SHP77 (cell line): ENCODE measurements around the gene PLSCR1.
"Not testable (repeated sequence)": the region's sequence is repeated elsewhere in the genome, so short reads cannot be mapped to it uniquely, and the experiment has no call there.

Source experiments
- DNase-seq, 2 experiments: peaks; one replicate each; lab custom pipeline; 2025; lab: John Stamatoyannopoulos, UW

PLSCR1 gene

DNA sequence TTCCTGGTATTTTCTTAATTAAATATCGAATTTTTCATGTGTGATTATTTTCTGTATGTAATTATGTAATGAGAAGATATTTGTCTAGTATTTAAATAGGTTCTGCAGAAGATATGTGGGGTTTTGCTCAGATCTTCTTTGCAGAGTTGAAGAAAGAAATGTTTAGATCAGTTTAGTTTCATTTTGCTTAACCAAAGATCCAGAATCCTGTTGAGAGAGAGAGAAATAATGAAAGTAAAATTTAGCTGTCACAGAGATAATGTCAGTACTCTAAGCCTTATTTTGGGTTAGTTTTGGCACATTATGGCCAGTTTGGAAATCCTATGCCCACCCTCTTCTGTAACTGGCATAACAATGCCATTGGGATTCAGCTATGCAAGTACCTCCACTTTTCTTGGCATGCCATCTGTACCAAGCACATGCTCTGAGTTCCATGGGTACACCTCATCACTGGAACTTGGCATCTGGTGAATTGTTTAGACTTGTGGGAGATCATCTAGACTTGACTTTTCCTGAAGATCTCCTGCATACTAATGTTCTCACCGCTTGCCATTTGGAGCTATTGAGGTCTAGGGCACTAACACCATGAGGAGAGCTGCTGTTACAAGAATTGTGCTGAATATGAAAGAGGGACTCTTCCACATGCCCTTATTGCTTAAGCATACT is 30.9 kb downstream of the PLSCR1 start:
- no peak for DNase-seq

DNA sequence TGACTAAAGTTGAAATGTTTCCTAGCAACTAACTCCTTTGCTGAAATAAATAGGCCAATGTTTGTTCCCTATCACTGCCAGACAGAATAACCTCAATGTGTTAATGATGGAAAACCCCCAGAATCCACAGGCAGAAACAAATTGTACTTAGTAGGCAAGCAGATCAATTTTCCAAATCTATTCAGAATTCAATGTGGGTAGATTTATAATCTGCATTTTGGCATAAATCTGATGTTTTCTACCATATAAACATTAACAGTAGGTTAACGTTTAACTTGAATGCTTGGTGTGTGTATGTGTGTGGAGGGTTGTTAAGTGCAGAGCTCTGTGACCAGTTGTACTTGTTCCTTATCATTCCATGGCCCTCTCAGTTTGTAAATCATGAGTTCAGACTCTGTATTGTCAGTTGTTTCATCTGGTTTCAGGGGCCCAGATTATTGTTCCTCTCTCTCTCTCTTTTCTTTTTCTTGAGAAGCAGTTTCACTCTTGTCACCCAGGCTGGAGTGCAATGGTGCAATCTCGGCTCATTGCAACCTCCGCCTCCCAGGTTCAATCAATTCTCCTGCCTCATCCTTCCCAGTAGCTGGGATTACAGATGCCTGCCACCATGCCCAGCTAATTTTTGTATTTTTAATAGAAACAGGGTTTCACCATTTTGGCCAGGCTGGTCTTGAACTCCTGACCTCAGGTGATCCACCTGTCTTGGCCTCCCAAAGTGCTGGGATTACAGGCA is 32.8 kb downstream of the PLSCR1 start:
- no peak for DNase-seq

DNA sequence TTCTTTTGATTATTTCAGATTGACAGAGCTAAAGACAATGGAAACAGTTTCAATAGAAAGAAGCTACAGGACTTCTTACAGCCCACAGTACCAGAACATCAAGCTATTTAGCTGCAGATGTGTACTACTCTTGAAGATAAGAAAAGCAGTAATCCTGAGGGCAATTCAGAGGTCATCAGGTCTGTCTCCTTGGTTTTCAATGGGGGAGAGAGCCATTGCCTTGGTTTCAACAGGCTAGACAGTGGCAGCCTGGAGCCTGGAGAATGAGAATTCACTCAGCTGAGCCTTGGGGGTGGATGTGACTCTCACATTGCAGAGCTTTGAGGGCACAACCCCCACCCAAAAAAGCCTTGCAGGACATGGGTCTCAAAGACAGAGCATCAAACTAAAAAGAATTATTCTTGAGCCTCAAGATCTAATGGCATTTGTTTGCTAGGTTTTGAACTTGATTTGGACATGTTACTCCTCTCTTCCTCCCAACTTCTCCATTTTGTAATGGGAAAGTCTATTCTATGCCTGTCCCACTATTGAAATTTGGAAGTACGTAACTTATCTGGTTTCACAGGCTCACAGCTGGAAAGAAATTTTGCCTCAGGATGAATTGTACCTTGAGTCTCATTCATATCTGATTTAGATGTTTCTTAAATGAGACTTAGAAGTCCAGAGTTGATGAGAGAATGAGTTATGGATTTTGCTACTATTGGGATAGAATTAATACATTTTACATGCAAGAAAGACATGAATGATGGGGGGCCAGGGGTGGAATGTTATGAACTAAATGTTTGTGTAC is 36.9 kb downstream of the PLSCR1 start:
- DNase-seq: no peak

DNA sequence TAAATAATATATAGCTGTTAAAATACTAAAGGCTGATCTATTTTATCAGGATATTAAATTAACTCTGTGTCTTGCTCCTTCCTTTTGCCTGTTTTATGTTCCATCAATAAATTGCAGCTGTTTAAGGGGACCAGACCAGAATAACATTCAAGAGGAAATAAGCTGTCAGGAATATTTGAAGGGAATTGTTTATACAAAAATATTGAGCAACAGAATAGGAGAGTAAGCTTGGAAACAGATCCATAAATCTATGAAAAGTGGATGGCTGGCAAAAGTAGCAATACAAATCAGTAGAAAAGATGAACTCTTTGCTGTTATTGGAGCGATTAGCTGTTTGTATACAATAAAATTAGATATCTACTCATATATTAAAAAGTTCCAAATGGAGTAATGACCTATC is 38.9 kb downstream of the PLSCR1 start:
- no peak for DNase-seq

DNA sequence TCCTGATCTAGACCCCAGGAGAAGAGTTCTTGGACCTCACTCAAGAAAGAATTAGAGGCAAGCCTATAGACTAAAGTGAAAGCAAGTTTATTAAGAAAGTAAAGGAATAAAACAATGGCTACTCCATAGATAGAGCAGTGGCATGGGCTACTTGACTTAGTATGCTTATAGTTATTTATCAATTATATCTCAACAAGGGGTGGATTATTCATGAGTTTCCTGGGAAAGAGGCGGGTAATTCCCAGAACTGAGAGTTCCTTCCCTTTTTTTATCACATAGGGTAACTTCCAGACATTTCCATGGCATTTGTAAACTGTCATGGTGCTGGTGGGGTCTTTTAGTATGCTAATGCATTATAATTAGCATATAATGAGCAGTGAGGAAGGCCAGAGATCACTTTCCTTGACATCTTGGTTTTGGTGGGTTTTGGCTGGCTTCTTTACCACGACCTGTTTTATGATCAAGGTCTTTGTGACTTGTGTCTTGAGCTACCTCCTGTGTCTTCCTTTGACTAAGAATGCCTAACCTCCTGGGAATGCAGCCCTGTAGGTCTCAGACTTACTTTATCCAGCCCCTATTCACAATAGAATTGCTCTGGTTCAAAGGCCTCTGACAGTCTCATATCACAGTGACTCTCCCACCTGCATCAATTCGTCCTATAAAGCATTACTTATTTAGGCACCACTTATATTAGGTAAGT is 39.8 kb downstream of the PLSCR1 start:
- no peak for DNase-seq

DNA sequence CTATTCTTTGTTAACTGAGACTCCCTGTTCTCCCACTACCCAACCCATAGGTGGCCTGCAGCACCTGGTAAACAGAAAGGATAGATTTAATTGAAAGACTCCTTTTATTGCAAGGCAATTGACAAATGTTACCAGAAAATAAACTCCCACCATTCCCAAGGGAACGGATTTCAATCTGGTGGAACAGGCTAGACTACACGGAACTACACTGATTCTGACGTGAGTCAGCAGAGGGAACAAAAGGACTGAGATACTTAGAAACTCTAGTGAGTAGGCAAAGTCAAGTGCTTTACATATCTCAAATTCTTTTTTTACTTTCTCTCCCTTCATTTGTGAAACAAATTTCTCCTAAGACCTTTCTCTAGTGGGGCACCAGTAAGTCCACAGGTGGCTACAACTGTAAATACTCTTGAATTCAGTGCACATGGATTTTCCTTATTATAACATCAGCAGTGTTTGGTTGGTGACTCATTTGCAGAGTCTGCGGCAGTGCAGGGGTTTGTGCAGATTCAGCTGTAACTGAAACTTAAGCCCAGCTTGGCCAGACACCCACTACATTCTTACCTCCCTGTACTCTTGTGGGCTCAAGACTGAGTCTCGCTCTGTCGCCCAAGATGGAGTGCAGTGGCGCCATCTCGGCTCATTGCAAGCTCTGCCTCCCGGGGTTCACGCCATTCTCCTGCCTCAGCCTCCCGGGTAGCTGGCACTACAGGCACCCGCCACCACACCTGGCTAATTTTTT is 40.8 kb downstream of the PLSCR1 start:
- DNase-seq: peak; percentile 6 to 14

DNA sequence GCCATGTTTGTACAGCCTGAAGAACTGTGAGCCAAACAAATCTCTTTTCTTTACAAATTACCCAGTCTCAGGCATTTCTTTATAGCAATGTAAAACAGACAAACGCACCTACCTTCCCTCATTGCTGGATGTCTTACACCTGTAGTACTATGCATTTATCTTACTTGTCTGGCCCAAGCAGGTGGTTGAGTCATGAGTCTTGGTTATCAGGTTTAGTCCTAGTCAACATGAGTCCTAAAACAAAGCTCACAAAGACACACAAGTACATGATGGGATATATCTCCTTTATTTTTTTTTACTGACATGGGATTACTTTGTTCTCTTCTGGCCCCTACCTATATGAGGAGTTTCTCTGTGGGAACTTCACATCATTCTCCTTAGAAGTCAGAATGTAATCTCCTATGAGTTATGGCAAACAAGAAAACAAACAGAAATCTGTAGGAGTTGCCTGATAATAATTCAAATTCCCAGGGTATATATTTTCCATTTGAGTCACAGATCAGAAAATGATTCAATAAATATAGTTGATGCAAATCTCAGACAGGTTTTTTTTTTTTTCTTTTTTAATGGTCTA is 41.4 kb downstream of the PLSCR1 start:
- DNase-seq: no peak

DNA sequence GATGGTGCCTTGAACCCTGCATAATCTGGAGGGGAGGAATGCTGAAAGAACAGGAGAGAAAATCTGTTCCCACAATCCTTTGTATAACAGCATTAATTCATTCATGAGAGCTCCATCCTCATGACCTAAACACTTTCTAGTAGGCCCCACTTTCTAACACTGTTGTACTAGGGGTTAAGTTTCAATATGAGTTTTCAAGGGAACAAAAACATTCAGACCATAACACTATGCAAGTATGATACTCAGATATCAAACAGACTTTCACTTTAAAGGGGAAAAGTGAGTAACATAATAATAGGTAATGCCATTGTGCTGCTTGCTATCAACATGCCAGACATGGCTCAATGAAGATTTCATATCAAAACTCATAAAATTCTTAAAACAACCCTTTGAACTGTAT is 42.7 kb downstream of the PLSCR1 start:
- no peak for DNase-seq

DNA sequence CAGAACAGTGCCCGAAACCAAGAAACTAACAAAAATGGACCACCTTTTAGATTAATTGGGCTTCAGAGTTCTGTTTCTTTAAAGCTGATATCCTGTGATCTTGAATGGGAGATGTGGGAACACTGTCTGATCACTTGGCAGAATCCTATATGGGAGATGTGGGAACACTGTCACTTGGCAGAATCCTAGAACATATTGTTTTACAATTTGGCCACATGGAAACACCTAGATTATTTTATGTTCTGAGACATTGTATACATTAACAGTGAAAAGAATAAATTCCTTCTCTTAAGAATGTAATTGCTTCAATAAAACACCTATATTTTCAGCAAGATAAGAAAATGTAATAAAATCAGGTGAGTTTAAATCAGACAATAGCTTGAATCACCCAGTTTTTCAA is 44.7 kb downstream of the PLSCR1 start:
- no peak for DNase-seq

DNA sequence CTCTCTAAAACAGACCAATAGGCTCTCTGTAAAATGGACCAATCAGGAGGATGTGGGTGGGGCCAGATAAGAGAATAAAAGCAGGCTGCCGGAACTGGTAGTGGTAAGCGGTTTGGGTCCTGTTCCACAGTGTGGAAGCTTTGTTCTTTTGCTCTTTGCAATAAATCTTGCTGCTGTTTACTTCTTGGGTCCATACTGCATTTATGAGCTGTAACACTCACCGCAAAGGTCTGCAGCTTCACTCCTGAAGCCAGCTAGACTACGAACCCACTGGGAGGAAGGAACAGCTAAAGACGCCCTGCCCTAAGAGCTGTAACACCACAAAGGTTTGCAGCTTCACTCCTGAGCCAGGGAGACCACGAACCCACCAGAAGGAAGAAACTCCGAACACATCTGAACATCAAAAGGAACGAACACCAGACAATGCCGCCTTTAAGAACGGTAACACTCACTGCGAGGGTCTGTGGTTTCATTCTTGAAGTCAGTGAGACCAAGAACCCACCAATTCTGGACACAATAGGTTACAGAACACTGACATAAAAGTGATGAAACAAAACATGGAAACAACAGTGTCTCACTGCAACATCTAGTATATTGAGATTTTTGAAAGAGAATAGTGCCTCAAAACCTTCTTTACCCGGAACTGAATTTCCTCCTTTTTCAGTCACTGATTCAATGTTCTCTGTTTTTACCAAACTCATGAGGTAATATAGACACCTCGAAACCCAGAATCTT is 46.2 kb downstream of the PLSCR1 start:
- no peak for DNase-seq

DNA sequence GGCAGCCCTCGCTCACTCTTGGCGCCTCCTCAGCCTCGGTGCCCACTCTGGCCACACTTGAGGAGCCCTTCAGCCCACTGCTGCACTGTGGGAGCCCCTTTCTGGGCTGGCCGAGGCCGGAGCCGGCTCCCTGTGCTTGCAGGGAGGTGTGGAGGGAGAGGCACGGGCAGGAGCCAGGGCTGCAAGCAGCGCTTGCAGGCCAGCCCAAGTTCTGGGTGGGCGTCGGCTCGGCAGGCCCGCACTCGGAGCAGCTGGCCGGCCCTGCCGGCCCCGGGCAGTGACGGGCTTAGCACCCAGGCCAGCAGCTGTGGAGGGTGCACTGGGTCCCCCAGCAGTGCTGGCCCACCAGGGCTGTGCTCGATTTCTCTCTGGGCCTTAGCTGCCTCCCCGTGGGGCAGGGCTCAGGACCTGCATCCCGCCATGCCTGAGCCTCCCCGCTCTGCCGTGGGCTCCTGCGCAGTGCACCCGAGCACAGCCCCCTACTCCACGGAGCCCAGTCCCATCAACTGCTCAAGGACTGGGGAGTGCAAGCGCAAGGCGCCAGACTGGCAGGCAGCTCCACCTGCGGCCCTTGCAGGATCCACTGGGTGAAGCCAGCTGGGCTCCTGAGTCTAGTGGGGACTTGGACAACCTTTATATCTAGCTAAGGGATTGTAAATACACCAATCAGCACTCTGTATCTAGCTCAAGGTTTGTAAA is 47.1 kb downstream of the PLSCR1 start:
- DNase-seq: not testable (repeated sequence)

DNA sequence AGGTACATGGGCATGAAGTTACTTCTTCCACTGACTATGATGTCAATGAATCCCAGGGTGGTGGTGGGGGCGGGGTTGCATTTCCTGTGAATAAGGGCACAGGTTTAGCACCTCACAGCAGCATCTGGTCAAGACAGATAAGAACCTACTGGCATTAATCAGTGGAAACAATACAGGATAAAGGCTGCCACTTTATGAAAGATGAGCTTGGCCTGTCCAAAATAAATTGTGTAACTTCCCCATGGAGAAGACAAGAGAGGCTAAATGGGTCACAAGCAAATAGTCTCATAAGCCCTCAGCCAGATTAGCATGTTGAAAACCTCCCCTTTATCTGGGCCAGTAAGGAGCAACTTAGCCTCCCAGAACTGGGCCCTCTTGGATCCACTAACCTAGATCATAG is 47.7 kb downstream of the PLSCR1 start:
- no peak for DNase-seq

DNA sequence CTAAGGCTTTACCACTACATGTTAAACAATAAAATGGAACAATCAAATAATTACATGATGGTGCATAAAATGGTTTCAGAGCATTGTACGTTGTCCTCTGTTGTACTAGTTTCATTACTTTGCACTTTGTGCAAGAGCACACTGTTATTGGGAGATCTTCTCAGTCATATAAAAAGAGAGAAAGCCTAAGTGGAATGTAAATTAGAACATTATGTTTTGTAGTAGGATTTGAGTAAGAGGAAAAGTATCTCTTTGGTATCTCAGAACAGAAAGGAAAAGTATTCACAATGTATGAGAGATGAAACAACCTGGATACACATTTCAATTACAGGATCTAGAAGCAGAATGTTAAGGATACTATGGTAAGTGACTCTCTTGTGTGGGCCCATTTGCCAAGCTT is 48.2 kb downstream of the PLSCR1 start:
- DNase-seq: no peak

DNA sequence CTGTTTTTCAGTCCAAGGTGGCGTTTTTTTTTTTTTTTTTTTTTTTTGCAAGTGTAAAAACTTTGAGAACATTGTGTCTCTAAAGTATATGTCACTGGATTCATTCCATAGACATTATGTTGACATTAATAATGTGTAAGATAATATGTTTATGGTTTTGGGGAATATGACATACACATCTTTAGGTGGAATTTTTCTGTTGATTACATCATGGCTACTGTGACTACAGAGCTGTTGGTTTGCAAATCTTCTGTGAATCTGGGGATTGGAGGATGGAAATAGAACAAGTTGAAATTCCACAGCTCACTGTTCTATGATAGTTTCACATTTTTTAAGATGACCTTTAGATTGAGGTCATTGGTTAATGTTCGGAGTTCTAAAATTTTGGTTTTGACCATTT is 50.6 kb downstream of the PLSCR1 start:
- no peak for DNase-seq

DNA sequence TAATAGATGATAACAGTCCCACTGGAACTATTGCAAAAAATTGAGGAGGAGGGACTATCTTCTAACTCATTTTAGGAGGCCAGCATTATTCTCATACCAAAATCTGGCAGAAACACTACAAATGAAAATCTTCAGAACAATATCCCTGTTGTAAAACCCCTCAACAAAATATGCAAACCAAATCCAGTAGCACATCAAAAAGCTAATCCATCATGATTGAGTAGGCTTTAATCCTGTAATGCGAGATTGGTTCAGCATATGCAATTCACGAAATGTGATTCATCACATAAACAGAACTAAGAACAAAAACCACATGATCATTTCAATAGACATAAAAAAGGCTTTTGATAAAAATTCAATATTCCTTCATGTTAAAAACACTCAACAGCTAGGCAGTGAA is 51.2 kb downstream of the PLSCR1 start:
- DNase-seq: no peak

DNA sequence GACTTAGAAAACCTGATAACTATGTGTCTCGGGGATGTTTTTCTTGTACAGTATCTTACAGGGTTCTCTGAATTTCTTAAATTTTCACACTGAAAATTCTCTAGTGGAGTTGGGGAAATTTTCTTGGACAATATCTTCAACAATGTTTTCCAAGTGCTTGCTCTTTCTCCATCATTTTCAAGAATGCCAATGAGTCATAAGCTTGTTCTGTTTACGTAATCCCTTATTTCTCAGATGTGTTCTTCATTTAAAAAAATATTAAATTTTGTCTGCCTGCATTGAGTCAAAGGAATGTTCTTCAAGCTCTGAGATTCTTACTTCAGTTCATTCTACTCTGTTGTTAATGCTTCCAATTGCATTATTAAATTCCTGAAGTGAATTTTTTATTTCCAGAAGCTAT is 53.1 kb downstream of the PLSCR1 start:
- no peak for DNase-seq

DNA sequence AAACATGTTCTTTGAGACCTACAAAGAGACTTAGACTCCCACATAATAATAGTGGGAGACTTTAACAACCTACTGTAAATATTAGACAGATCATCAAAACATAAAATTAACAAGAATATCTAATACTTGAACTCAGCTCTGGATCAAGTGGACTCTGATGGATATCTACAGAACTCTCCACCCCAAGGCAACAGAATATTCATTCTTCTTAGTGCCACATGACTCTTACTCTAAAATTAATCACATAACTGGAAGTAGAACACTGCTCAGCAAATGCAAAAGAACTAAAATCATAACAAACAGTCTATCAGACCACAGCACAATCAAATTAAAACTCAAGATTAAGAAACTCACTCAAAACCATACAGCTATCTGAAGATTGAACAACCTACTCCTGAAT is 59.1 kb downstream of the PLSCR1 start:
- DNase-seq: no peak

DNA sequence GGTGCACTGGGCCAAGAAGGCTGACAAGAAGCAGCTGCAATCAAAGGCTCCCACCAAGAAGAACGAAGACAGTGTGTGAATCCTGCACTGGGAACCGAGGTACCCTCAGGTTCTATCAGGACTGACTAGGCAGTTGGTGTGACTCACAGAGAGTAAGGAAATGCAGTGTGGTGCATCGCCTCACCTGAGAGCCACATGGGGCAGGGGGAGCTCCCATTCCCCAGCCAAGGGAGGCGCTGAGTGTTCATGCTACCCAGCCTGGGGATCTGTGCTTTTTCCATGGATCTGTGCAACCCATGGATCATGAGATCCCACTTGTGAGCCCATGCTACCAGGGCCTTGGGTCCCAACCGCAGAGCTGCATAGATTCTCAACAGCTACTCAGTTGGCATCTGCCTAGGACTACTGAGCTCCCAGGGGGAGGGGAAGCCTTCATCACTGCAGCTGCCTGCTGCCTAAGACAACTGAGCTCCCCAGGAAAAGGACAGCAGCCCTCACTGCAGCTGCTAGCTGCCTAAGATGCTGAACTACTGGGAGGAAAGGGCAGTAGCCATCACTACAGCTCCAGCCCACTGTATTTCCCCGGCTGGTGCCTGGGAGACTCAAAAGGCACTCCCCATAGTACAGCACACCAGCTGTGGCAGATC is 68.2 kb downstream of the PLSCR1 start:
- DNase-seq: no peak

DNA sequence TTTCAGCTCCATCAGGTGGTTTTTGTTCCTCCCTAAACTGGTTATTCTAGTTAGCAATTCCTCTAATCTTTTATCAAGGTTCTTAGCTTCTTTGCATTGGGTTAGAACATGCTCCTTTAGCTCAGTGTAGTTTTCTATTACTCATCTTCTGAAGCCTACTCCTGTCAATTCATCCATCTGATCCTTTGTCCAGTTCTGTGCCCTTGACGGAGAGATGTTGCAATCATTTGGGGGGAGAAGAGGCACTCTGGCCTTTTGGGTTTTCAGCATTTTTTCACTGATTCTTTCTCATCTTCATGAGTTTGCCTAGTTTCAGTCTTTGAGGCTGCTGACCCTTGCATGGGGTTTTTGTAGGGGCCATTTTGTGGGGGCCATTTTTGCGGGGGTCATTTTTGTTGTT is 69.4 kb downstream of the PLSCR1 start:
- not testable (repeated sequence) for DNase-seq

DNA sequence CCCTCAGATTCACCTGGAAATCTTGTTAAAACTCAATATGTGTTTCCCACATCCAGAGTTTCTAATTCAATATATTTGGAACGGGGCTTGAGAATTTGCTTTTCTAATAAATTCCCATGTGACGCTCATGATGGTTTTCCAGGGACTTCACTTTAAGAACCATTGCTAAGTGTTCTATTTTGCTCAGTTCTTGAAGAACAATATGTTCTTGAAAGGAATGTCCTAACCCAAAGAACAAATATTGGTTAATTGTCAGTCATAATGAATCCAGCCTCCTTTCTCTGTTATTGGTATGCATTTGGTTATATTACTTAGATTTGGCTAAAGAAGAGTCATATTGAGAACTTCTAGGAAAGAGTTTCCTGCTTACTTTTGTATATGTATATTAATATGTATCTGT is 70.7 kb downstream of the PLSCR1 start:
- DNase-seq: no peak
